Measurements from ENCODE around the gene KDSR.

The KDSR gene

GRCh38 chr18:63302220-63302619 is 64.8 kb downstream of the KDSR start:
- no peak for DNase-seq

DNA sequence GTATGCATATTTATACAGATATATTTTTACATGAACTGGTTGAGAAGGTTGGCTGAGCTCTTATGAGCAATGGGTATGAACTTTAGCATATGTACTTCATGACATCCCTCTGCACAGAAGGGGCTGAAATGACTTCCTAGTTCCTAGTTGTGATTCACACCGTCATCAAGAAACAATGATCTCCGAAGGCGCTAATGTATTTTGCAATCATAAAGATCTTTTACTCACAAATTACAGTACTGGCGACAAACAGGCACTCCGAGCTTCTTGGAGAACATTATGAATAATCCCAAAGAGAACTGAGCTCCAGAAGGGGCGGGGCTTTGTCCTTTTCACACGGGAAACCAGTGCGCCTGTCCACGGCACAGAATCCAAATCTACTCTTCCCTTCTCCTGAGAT is 65.6 kb downstream of the KDSR start:
- DNase-seq, result no peak

GRCh38 chr18:63299837-63300745 is 66.9 kb downstream of the KDSR start:
- no peak for DNase-seq

DNA sequence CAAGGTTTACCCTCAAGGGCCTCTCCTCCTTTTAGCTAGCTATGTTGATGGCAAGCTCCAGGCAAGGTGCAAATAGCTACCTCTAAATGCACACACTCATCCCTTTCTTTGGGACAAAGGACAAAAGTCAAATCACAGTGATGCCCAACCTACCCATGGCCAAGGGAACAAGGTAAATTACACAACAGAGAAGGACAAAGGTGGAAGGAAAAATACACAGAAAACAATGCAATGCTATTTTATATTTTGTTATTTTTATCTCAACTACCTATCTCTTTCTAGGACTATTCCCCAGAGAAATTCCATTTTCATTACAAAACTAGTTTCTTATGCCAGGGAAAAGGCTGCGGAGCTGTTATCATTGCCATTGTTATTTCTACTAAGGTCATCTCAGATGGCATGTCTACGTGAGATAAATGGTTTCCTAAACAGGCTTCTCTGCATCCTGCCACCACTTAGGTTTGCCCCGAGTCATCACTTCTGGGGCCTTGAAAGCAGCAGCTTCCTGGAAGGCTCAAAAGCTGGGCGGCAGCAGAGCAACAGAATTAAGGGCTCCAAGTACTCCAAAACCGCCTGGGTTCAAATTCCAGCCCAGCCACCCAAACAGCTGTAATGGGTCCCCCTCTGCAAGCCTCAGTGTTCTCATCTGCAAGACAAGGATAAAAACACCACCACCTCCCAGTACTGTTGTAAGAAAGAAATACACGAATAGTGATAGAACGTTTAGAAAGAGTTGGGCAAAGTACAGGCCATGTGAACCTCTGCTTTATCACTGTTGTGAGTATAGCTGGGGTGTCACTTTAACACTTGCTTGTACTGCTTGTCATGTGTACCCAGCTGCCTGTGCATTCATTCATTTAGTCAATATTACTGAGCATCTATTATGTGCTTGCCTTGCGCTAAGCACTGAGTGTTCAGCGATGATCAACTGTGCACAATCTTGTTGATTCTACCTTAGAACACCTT is 68.3 kb downstream of the KDSR start:
- DNase-seq, result no peak

DNA sequence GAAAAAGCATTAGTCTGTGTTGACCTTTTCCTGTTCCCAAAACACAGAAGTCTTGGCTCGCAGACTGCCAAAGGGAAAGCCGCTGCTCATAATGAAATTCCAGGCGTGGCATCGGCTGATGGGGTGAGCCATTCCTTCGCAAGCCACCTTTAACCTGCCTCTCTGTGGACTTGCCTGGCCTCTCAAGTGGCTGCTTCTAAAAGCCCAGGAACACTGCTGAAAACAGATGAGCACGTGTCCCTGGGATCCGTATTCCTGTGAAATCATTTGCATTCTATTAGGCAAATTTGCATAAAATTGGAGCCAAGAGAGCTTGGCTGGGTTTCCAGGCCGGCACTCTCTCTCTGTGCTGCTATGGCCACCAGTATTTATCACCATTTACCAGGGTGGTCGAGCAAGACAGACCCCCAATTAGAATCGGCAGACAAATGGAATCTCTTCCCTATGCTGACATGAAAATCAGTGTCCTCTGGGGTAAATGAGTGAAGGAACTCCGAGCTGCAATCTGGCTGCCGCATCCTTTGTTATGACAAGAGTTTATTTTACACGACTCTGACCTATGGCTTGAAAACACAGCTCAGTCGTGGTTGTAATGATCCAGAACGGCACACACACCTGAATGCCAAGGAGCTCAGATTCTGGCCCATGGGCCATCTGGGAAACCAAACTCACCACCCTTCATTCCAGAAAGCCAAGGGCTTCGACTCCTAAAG is 69.2 kb downstream of the KDSR start:
- DNase-seq, result no peak

- no peak for DNase-seq
Measured at GRCh38 chr18:63293935-63294334, 73.1 kb downstream of the KDSR start.

- no peak for DNase-seq
Measured at GRCh38 chr18:63292831-63293683, 73.9 kb downstream of the KDSR start.

- no peak for DNase-seq
Measured at GRCh38 chr18:63291278-63291677, 75.7 kb downstream of the KDSR start.

DNA sequence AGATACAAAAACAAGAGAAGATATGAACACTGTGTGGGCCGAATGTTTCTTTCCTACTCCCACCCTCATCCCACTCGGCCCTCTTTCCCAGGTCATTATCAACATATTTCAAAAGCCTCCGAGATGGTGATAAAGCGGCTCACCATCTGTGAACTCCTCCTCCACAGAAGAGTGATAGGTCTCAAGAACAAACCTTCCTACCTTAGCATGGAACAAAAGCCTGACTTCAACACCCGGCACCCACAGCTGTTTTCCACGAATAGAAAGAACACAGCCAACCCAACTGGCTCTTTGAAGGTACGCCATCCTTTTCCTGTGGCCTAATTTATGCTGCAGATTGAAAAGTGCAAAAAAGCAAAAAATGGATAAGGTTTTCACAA is 76.2 kb downstream of the KDSR start:
- DNase-seq, result no peak

- DNase-seq, result no peak
Measured at GRCh38 chr18:63290166-63290820, 76.7 kb downstream of the KDSR start.

- no peak for DNase-seq
Measured at GRCh38 chr18:63288311-63288710, 78.7 kb downstream of the KDSR start.

DNA sequence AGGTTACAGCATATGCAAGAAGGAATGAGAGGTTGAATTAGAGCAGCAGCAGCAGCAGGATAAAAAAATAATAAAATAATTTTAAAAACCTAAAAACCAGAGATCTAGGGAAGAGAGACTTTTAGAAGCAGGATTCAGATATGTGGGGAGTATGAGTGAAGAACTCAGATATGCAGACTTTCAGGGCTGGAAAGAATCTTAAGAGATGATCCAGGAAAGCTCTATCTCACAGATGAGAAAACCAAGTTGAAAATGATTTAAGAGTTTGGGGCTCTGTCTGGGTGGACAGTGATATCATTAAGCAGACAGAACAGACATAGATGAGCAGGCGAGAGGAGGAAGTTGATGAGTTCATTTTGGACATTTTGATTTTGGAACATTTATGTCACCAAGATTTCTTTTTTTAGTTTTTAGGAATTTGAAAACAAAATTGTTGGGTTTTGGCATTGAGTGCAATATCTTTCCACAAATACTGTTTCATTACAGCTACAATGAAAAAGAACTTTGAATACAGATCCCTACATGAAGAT is 79.2 kb downstream of the KDSR start:
- DNase-seq, result no peak

DNA sequence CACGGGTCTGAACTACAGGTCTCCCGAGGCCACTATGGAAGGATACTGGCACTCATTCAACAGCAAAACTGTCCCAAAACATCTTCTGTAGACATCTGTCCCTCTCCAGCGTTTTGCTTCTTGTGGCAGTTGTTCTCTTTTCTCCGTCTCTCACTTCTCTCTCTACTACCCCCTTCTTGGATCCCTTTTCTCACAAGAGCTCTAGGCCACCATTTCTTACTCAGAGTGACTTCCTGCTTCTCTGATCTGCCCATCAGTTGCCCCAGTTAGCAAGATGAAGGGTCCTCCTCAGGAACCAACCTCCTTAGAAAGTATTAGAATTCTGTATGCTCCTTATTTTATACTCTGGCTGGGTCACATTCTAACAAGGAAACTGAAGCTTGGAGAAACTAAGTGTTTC is 80.1 kb downstream of the KDSR start:
- peak; percentile 11 for DNase-seq

DNA sequence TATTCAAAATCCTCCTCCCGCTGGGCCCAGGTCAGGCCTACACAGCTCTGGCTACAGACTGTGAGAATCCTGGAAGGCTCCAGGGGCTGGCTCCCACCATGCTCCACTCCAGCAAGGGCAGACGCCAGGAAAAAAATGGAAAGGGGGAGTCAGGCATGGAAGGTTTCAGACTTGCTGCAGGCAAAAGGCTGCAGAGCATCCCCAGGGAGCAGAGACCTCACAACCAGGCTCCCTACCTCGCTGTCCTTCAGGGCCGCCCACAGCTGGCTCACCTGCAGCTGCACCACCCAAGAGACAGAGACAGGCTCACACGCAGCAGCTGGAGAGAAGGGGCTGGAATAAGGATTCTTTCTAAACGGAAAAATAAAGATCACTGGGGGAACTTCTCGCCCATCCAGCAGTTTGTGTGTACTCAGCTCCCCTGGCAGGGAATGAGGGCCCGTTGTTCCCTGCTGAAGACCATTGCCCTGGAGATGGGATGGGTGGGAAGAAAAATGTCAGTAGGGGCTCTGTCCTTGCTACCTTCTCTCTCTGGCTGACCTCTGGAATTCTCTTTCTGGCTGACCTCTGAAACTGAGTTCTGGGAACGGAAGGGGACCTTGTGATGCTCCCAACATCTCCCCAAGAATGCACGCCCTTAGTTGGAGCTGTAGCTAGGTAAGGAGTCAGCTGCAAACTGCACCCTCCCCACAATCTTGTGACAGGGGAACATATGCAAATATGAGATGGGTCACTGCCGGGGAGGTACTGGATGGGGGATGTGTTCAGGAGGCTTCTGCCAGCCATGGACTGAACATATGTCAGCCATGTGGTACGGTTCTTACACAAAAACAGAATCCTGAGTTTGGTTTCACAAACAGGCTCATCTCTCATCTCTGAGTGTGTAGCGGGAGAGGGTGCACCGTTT is 81.9 kb downstream of the KDSR start:
- DNase-seq, result peak; percentile 52

DNA sequence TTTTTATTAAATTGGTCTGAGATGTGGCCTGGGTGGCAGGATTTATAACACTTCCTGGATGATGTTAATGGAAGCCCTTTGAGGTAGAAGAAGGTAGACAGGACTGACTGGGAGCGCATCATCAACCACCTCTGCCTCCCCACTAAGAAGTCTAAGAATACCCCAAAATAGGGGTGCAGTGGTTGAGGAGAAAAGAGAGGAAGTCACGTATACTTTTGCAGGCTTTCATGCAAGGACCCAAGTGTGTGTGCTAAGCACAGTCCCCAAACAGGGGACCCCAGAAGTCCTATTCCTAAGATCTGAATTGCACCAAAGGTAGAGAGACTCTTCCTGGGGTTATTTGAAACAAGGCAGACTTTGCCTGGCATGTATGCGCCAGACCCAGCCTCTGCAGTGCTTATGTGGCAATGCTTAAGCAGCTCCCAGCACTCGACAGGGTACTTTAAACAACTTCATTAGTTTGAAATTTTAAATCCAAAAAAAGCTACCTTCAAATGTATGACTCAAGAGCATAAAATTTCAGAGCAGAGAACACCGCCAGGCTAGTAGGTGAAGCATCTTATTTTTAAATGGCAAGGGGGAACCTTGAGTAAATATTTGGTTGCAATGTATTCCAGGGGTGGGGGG is 82.7 kb downstream of the KDSR start:
- no peak for DNase-seq

DNA sequence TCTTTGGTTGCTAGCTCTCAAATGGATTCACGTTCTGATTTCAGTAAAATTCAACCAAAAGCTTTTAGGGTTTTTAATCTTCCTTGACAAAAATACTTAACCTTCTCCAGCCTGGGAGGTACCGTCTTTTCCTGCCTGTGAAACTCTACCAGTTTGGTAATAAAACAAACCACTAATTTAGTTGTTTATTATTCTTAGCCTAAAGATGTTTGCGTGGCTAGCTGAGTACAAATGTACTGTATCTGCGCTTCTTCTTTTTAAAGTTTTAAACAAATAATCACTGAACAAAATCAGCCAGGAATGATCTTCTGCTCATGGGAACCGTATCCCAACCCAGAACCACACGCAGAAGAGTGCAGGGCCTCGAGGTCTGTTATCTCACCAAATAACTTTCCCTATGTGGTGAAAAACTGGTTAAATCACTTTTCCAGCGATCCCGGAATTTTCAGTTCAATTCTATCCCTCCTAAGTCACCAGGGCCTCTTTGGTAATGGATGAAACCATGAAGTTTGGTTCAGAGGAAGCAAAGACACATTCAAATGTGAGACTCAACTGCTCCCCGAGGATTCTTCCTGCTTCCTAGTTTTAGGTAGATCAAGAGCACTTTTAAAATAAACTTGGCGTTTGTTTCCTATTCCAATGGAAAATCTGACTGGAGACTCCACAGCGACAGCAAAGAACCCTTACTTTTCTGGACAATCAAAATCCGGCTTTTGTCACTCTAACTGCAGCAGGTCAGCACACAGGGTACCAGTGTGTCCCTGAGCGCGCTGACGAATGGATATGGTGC is 83.5 kb downstream of the KDSR start:
- no peak for DNase-seq

GRCh38 chr18:63282793-63283192 is 84.2 kb downstream of the KDSR start:
- no peak for DNase-seq

Measured in NCI-H524 treated with DMSO at 0.1 percent for 48 hours (cell line).